HG03064 (cell line): ENCODE results near the gene TRIM63.

Experiments
- ATAC-seq: cut with Tn5 transposase; IDR thresholded peaks from one replicate; pipeline ENCODE4 v1.9.1; 2021; ENCODE audit warnings: low read depth; ENCODE audit not compliant: unreplicated experiment

The TRIM63 gene

GRCh38 chr1:26089125-26089524 is 21.7 kb upstream of the TRIM63 start:
- ATAC-seq, result no peak

- no peak for ATAC-seq
Measured at GRCh38 chr1:26084844-26085243, 17.4 kb upstream of the TRIM63 start.

GRCh38 chr1:26084091-26084561 is 16.7 kb upstream of the TRIM63 start:
- no peak for ATAC-seq

- no peak for ATAC-seq
Measured at GRCh38 chr1:26083208-26083607, 15.8 kb upstream of the TRIM63 start.

GRCh38 chr1:26082020-26082350 is 14.6 kb upstream of the TRIM63 start:
- ATAC-seq, result no peak

GRCh38 chr1:26081267-26082019 is 14.0 kb upstream of the TRIM63 start:
- ATAC-seq, result no peak

GRCh38 chr1:26079960-26080814 is 12.8 kb upstream of the TRIM63 start:
- no peak for ATAC-seq

GRCh38 chr1:26079178-26079563 is 11.7 kb upstream of the TRIM63 start:
- no peak for ATAC-seq

- ATAC-seq, result no peak
Measured at GRCh38 chr1:26078286-26079177, 11.1 kb upstream of the TRIM63 start.

- no peak for ATAC-seq
Measured at GRCh38 chr1:26077524-26077923, 10.1 kb upstream of the TRIM63 start.

- no peak for ATAC-seq
Measured at GRCh38 chr1:26075421-26076144, 8.2 kb upstream of the TRIM63 start.

GRCh38 chr1:26072305-26072704 is 4.9 kb upstream of the TRIM63 start:
- ATAC-seq, result no peak

GRCh38 chr1:26070963-26071342 is 3.5 kb upstream of the TRIM63 start:
- ATAC-seq, result no peak

GRCh38 chr1:26070296-26070962 is 3.0 kb upstream of the TRIM63 start:
- no peak for ATAC-seq

- no peak for ATAC-seq
Measured at GRCh38 chr1:26069941-26070295, 2.5 kb upstream of the TRIM63 start.

- ATAC-seq, result no peak
Measured at GRCh38 chr1:26066857-26067256, 573 bp downstream of the TRIM63 start.

- ATAC-seq, result no peak
Measured at GRCh38 chr1:26066160-26066559, 1.3 kb downstream of the TRIM63 start.

GRCh38 chr1:26064553-26064952 is 2.9 kb downstream of the TRIM63 start:
- no peak for ATAC-seq

- ATAC-seq, result no peak
Measured at GRCh38 chr1:26060832-26061574, 6.4 kb downstream of the TRIM63 start.
